ENCODE data around the gene MTUS2.

Gene MTUS2

DNA sequence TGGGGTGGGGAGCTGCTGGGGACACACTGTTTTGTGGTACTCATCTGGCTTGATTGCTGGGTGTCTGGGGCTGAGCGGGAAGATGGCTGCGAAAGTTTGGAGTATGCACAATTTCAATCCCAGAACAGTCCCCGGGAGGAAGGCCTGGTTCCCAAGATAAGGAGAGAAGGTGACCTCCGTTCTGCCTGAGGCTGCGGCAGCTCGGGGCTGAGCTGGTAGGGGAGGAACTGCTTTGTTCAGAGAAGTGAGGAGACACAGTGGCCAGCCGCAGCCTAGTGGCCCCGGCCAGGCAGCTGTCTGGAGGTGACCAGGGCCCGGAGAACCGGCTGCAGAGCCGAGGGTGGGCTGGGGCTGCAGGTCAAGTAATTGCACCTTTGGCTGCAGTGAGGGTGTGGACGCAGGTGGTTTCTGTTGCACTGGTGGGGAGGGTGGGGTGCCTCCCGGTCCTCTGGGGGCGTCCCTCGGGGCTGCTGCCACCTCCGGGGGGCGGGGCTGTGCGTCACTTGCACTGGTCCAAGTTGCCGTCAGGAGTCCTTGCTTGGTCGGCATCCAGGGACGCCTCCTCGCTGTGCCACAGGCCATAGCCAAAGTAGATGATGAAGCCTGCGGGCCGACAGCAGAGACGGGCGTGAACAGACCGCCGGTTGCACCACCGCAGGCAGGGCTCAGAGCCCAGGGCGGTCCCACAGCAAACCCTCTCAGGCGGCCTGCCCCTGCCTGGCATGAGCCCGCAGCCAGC is 694.0 kb downstream of the MTUS2 start:
- H3K27me3 Mint-ChIP-seq (ENCODE audit: low read depth, poor library complexity), result peaks cover 3% of the 10 kb centered on the region
- H3K4me3 Mint-ChIP-seq, result no peak overlapping the region
- peaks cover 9% of the 10 kb centered on the region for H3K36me3 Mint-ChIP-seq (ENCODE audit: low read depth)
- peak overlapping the region; percentile 87 for H3K27ac Mint-ChIP-seq
- no peaks in the 10 kb centered on the region for H3K9me3 Mint-ChIP-seq
- TF ChIP-seq, protein P1, sequence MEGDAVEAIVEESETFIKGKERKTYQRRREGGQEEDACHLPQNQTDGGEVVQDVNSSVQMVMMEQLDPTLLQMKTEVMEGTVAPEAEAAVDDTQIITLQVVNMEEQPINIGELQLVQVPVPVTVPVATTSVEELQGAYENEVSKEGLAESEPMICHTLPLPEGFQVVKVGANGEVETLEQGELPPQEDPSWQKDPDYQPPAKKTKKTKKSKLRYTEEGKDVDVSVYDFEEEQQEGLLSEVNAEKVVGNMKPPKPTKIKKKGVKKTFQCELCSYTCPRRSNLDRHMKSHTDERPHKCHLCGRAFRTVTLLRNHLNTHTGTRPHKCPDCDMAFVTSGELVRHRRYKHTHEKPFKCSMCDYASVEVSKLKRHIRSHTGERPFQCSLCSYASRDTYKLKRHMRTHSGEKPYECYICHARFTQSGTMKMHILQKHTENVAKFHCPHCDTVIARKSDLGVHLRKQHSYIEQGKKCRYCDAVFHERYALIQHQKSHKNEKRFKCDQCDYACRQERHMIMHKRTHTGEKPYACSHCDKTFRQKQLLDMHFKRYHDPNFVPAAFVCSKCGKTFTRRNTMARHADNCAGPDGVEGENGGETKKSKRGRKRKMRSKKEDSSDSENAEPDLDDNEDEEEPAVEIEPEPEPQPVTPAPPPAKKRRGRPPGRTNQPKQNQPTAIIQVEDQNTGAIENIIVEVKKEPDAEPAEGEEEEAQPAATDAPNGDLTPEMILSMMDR (IDR thresholded peaks at IDR 0.05), result no peak
- DNase-seq, result no peak
- peaks cover 48% of the 10 kb centered on the region for H3K4me1 Mint-ChIP-seq

DNA sequence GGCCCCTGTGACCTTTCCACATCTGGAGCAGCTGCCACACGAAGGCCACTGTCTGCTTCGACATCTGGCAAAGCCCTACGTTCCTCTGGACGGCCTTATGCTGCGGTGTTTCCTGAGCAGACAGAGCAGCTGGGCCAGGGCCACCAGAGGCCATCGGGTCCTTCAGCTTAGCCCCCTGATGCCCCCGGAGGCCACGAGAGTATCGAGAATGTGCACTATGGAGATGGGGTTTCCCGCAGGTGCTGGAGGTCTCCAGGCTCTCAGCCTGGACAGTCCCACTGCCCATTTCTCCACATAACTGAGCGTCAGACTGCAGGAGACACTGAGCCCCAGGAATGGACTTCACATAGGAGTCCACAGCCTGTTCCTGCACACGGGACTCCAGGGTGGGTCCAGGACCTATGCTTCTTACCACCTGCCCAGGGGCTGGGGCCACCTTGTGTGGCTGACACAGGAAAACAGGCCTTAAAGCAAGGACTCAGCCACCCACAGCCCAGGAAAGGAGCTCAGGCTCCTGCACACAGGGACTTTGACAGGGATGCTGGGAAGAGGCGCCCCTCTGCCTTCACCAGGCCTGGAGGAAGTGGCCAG is 694.7 kb downstream of the MTUS2 start:
- H3K36me3 Mint-ChIP-seq (ENCODE audit: low read depth), result peaks cover 10% of the 10 kb centered on the region
- no peaks in the 10 kb centered on the region for H3K9me3 Mint-ChIP-seq
- H3K4me3 Mint-ChIP-seq, result no peak overlapping the region
- peak overlapping the region; percentile 36 for H3K27ac Mint-ChIP-seq
- H3K4me1 Mint-ChIP-seq, result peaks cover 41% of the 10 kb centered on the region
- no peak for DNase-seq
- TF ChIP-seq, protein P1 (IDR thresholded peaks at IDR 0.05), result no peak
- peaks cover 3% of the 10 kb centered on the region for H3K27me3 Mint-ChIP-seq (ENCODE audit: low read depth, poor library complexity)

DNA sequence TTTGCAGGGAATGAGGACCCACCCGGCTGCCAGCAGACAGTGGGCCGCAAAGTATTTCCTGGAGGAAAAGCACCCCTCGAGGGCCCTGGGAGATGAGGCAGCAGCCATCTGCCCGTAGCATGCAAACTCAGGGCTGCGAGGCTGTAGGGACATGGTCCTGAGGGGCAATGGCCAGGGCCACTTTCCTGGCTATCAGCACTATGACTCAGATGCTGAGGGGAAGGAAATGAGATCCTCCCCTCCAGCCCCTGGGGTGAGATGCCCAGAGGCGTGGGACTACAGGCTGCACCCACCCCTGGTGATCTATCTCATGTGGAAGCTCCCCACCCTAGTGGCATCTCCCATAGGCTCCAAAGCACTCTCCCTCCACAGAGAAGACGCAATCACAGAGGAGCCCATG is 695.2 kb downstream of the MTUS2 start:
- H3K9me3 Mint-ChIP-seq, result no peaks in the 10 kb centered on the region
- H3K4me3 Mint-ChIP-seq, result no peak overlapping the region
- H3K27me3 Mint-ChIP-seq (ENCODE audit: low read depth, poor library complexity), result peaks cover 3% of the 10 kb centered on the region
- peaks cover 16% of the 10 kb centered on the region for H3K36me3 Mint-ChIP-seq (ENCODE audit: low read depth)
- H3K27ac Mint-ChIP-seq, result no peak overlapping the region
- peaks cover 35% of the 10 kb centered on the region for H3K4me1 Mint-ChIP-seq
- TF ChIP-seq, protein P1 (IDR thresholded peaks at IDR 0.05), result no peak
- no peak for DNase-seq

DNA sequence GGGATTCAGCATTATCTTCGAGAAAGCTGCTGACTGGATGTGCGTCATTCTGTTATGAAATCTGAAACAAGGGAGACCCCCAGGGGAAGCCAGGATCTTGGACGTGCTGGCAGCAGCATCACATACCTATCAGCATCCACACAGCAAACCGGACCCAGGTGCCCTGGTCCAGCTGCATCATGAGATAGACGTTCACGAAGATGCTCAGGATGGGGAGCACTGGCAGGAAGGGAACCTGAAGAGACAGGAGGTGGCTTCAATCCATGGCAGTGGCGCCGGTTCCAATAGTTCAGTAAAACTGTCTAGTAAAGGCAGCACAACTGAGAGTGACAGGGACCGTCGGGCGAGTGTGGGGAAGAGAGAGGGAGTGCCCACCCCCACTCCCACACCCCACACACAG is 695.9 kb downstream of the MTUS2 start:
- Mint-ChIP-seq H3K4me1 (peaks cover 31% of the 10 kb centered on the region), H3K9me3 (no peaks in the 10 kb centered on the region), H3K27ac (no peak overlapping the region), H3K36me3 (ENCODE audit: low read depth) (peaks cover 21% of the 10 kb centered on the region), H3K4me3 (no peak overlapping the region), H3K27me3 (ENCODE audit: low read depth, poor library complexity) (peaks cover 3% of the 10 kb centered on the region)
- DNase-seq, result no peak
- TF ChIP-seq, protein P1 (IDR thresholded peaks at IDR 0.05), result no peak

DNA sequence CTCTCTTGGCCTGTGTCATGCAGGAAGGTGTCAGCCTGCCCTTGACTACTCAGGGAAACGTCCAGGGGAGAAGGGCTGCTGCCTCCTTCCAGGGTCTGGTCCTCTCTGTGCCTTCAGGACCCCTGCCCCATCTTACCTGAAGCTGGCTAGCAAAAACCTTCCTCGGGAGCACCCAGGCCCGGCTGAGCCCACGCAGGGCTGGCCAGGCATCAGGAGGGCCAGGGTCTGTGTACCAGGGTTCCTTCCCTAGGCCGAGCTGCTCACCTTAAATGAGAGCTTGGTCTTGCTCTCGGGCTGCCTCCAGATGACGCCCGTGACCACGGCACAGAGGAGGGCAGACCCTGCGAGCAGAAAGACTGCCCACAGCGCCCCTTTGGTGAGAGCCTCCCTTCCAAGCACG is 696.7 kb downstream of the MTUS2 start:
- DNase-seq, result no peak
- TF ChIP-seq, protein P1 (IDR thresholded peaks at IDR 0.05), result no peak
- H3K4me3 Mint-ChIP-seq, result no peak overlapping the region
- H3K4me1 Mint-ChIP-seq, result peaks cover 23% of the 10 kb centered on the region
- H3K27me3 Mint-ChIP-seq (ENCODE audit: low read depth, poor library complexity), result peaks cover 3% of the 10 kb centered on the region
- no peak overlapping the region for H3K27ac Mint-ChIP-seq
- H3K9me3 Mint-ChIP-seq, result no peaks in the 10 kb centered on the region
- H3K36me3 Mint-ChIP-seq (ENCODE audit: low read depth), result peaks cover 27% of the 10 kb centered on the region

DNA sequence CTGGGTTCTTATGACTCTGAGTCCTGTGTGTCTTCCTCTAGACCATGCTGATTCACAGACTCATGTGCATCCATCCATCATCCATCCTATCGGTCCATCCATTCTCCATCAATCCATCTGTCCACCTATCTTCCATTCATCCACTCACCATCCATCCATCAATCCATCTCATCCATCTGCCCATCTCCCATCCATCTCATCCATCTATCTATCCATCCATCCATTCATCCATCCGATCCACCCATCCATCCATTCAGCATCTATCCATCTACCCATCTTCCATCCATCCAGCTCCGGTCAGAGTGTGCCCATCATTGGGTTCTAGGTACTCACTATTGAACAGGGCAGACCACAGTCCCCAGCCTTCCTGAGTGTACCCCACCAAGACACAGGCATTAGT is 699.8 kb downstream of the MTUS2 start:
- Mint-ChIP-seq H3K27me3 (ENCODE audit: low read depth, poor library complexity) (peaks cover 3% of the 10 kb centered on the region), H3K4me1 (peaks cover 23% of the 10 kb centered on the region), H3K27ac (no peak overlapping the region), H3K9me3 (no peaks in the 10 kb centered on the region), H3K4me3 (no peak overlapping the region), H3K36me3 (ENCODE audit: low read depth) (peaks cover 36% of the 10 kb centered on the region)
- TF ChIP-seq, protein P1 (IDR thresholded peaks at IDR 0.05), result no peak
- no peak for DNase-seq
